ENCODE measurements around the gene NT5DC1.

The NT5DC1 gene

DNA sequence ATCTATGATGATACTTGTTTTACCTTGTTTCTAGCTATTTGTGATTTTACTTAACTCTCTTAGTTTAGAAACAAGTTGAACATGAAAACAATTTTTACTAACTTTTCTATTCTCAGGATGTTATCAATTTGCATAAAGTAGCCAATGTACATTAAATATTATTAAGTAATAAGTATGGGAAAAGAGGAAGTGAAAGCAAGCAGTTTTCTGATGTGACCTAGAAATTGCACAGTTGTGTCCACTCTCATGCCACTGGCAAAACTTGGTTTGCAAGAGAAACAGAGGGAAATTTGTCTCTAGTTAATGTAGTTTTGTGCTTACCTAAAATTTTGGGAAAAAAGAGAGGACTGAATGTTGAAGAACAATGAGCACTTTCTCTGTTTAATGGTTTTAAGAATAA, 198.3 kb downstream of the NT5DC1 start:
- H3K27me3 ChIP-seq (ENCODE audit: insufficient read depth, low read length, poor library complexity), result no peaks in the 10 kb centered on the region
- H3K9me3 ChIP-seq (ENCODE audit: insufficient read depth, low read length, severe bottlenecking), result peaks cover 5% of the 10 kb centered on the region
- no peaks in the 10 kb centered on the region for H3K79me2 ChIP-seq (ENCODE audit: insufficient read depth, low read length)
- TF ChIP-seq, protein P1, sequence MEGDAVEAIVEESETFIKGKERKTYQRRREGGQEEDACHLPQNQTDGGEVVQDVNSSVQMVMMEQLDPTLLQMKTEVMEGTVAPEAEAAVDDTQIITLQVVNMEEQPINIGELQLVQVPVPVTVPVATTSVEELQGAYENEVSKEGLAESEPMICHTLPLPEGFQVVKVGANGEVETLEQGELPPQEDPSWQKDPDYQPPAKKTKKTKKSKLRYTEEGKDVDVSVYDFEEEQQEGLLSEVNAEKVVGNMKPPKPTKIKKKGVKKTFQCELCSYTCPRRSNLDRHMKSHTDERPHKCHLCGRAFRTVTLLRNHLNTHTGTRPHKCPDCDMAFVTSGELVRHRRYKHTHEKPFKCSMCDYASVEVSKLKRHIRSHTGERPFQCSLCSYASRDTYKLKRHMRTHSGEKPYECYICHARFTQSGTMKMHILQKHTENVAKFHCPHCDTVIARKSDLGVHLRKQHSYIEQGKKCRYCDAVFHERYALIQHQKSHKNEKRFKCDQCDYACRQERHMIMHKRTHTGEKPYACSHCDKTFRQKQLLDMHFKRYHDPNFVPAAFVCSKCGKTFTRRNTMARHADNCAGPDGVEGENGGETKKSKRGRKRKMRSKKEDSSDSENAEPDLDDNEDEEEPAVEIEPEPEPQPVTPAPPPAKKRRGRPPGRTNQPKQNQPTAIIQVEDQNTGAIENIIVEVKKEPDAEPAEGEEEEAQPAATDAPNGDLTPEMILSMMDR (IDR thresholded peaks at IDR 0.05; ENCODE audit: borderline replicate concordance, extremely low read depth, low read length, poor library complexity, severe bottlenecking), result no peak
- TF ChIP-seq EZH2 (IDR thresholded peaks at IDR 0.05; ENCODE audit: borderline replicate concordance, low read depth, low read length, severe bottlenecking), result no peak
- no peak overlapping the region for H3K4me3 ChIP-seq (ENCODE audit: low read depth in 1 of 2, low read length in 2 of 2)
- no peaks in the 10 kb centered on the region for H3K4me1 ChIP-seq (ENCODE audit: insufficient read depth, low read length)
- DNase-seq (no peak), ATAC-seq (ENCODE audit: insufficient read depth, low read depth) (no peak)
- no peak overlapping the region for H3K4me2 ChIP-seq (ENCODE audit: insufficient read depth, low read length)
- H3K9ac ChIP-seq (ENCODE audit: low read depth, low read length), result no peak overlapping the region
- H3K36me3 ChIP-seq (ENCODE audit: insufficient read depth, low read length), result no peaks in the 10 kb centered on the region
- no peaks in the 10 kb centered on the region for H4K20me1 ChIP-seq (ENCODE audit: insufficient read depth, low read length)
- H3K27ac ChIP-seq (ENCODE audit: low read length), result no peak overlapping the region
- no peak overlapping the region for H2AFZ ChIP-seq (ENCODE audit: low read depth, low read length)
